Left cardiac atrium (tissue), 4 donors: Measurements from ENCODE around the gene SHPK. TPM values are rescaled to one million over a fixed set of nuclear protein-coding genes. Genes with fewer than 3 reads are reported as not detected.

ENCODE experiments used
- ATAC-seq, 2 donors: fragments of 200-7000 bp; cut with Tn5 transposase; one replicate each; pipeline ENCODE4 v1.9.1; 2020; ENCODE audit warnings: mild to moderate bottlenecking in 2 of 2, moderate library complexity in 2 of 2
- DNase-seq: peaks from one replicate; pipeline ENCODE4 v3.0.0-alpha.2; 2020
- intact Hi-C, 2 donors: fragments of 100-400 bp; cut with DNase I; formaldehyde crosslinking; loops; one replicate each; pipeline versions ENCODE4 v1.14.1 to v1.15.1; 2022 to 2023
- total RNA-seq, 2 donors: library from RNA; stranded (reverse); fragmentation: NEBNext Ultra II Directional; extraction: Animal tissue kit (Norgen Biotek cat#: 25700); gene quantifications; one replicate each; pipeline ENCODE4 v1.2.1, GENCODE V29; 2021
- donor health status: DM: no; HTN: yes; CAD: no.
- donor health status: DM: no; HTN: yes; CAD: no; lungs with severe emphysema.
- donor health status: DM: yes; HTN: yes; CAD: no.
- donor health status: Dilated cardiomyopathy.

The SHPK gene
- total RNA-seq, 2 donors from 2014 or later = 4.6 to 6.1 TPM

DNA sequence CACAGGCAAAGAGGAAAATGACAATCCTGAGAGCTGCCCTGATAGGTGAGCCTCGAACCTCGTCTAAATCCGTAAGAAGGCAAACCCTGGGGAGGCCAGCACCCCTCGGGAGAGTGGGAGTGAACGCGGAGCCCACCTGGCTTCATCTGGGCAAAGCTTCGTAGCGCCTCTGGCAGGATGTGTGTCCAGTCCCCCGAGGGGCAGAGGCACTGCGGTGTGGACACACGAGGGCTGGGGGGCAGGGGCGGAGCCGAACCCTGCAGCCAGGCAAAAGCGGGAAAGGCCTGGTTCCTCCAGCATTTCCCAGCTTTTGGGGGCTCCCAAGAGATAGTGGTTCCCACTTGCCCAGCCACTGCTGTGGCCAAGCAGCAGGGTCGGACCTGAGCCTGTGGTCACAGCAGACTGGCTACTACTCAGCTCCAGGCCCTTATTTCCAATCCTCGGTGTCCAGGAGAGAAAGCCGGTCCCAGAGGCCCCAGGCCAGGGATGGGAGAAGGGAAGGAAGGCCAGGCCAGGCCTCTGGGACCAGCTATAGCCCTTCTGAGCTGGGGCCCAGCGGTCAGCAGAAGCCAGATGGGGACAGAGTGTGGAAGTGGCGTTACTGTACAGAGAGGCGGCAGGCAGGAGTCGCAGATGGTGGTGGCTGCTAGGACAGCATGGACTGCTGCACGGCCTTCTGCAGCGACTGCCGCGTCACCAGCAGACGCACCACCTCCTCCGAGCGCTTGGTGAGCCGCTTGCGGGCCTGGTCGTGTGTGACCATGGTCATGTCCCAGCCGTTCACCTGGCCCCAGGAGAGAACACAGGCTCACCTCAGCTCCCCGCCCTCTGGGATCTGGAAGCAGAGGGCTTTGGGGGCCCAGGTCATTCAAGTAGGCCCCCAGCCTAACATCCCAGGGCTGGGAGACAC, 27.3 kb upstream of the SHPK start:
- DNase-seq (no peak), ATAC-seq (no peak)
- intact Hi-C loops = no loop called here

DNA sequence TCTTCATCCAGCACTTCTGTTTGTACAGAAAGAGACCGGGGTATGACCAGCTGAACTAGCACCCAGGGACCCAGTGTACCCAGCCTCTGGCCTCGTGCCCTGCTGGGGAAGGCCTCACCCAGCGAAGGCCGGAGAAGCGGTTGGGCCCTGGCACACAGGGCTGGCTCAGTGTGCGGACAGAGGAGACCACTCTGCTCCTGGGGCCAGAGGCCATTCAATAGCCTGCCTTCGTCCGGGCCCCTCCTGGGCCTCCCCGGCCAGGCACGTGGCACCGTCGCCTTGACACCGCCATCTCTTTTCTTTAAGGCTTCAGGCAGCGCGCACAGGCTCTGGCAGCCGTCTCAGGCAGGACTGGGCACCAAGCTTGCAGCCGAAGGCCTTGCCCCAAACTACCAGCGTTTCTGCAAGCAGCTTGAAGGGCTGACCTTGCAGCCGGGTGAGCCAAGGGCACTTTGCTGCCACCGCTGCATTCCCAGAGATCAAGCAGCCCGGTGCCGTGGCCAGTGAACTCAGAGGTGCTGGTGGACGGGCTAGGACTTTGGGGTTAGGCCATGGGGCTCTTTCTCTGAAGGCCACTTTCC, 24.4 kb upstream of the SHPK start:
- intact Hi-C loops = no loop called here
- ATAC-seq (peak; percentile 22 to 24), DNase-seq (no peak)

DNA sequence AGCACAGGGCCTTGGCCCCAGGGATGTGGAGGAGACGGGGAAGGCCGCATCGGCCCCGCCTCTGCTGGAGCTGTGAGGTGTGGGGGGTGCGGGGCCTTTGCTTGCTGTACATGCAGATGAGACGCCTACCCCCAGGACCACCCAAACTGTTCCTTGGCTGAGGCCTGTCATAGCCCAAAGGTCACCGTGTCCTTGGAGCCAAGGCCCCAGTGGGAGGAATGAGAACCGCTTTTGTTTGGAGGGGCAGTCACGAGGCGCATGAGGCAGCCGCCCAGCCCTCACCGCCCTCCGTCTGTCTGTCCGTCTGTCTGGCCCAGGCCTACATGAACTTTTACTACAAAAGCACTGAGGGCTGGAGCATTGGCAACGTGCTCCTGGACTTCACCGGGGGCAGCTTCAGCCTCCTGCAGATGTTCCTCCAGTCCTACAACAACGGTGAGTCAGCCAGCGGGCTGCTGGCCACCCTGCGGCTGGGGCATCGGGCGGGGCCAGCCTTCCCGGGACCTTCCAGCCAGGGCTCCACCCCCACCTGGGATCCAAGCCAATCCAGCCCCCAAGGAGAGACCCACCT, 23.6 kb upstream of the SHPK start:
- ATAC-seq (peak; percentile 63 to 78), DNase-seq (peak; percentile 84)
- intact Hi-C loops = no loop called here

DNA sequence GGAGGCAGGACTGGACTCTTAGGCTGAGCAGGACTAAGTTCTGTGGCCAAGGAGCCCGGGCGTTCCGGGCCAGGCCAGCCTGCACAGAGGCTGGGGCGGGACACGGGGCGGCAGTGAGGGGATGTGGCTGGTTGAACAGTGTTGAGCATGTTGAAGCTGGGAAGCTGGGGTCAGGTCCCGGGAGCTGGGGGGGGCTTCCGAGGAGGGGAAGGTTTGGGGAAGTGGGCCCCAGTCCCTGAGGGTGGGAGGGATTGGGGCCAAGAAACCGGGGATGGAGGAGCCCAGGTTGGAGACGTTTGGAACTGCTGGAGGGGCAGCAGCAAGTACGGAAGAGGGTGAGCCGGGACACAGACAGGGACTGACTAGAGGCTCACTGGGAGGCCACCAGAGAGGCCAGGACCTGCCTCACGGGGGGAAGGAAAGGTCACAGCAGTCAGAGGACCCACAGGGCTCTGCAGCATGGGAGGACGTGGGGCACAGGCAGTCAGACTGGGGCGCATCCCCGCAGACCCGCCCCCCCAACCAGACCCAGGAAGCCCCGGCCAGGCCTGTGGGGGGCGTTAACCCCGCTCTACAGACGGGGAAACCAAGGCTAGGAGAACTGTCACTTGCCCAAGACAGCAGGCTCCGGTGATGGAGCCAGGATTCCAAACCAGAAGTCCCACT, 22.9 kb upstream of the SHPK start:
- intact Hi-C loops = no loop called here

DNA sequence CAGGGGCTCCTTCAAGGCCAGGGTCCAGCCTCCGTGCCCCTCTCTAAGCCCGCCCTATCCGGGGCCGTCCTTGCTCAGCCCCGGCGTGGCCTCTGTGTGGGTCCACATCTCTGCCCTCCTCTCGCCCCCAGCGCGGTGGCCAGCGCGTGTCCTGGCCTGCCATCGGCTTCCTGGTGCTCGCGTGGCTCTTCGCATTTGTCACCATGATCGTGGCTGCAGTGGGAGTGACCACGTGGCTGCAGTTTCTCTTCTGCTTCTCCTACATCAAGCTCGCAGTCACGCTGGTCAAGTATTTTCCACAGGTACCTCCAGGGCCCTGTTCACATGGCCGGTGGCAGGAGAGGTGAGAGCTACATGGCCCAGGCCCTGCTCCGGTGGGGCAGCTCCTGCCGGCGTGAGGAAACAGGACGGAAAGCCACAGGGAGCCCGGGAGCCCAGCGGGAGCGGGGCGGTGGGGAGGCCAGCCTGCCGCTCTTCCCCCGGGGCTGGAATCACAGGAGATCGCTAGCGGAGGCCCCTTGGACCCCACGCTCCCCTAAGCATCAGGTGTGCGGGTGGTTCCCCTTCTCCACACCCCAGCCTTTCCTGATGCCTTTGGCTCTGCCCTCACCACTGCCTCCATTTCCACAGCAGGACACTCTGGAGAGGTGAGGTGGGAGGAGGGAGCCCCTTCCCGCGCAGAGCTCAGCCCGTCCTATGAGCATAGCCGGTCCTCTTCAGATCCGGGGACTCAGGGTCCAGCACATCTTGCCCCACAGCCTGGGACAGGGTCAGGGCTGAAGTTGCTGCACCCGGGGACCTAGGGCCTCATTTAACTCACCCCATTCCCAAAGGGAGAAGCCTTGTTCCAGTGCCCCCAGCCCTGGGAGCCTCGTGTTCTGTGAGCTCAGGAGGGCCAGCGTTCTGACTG, 22.1 kb upstream of the SHPK start:
- ATAC-seq = no peak
- DNase-seq = no peak
- intact Hi-C loops = no loop called here

More for the DNA sequence above, 22.9 kb upstream of the SHPK start:
- ATAC-seq (peak in 1 of 2 donors; percentile 3), DNase-seq (no peak)

DNA sequence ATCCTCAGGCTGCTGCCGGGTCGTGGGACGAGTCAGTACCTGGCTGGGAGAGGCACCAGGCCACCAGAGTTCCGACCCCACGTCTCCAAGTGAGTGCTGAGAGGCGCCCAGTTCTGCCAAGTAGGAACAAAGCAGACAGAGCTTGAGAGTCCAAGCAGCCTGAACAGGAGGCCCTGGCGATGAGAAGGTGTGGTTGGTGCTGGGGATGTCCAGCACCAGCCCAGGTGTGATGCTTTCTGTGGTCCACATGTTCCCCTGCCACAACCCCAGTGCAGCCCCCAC, 21.5 kb upstream of the SHPK start:
- intact Hi-C loops = no loop called here
- DNase-seq = no peak

DNA sequence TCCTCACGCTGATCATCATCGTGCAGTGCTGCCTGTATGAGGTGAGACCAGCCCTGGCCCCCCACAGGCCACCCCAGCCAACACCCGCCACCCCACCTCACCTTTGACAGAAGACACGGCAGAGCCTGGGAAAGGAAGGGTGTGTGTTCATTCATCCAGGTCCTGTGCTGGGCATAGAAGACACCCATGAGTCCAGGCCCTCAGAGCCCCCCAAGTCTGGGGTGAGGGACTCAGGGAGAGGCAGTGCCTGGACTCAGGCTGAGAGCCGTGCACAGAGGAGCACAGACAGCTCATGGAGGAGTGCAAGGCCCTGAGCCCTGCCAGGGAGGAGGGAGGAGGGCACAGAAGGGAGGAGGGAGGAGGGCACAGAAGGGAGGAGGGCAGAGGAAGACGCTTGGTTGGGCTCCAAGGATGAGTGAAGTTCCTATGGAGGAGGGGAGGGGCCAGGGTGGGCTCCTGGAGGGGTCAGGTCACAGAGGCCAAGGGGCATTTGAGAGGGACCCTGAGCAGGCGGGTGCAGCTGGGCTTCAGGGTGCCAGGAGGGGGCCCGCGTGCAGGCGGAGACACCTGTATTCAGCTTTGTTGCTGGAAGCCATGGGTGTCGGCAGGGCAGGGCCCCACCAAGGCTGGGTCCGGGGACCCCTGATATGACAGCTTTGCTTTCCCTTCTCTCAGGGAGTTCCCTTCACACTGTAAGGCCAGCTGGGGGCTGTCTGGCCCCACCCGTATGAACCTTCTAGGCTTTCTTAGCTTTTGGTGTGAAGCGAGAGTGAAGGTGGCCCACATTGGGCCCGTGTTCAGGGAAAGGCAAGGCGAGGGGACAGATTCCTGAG, 20.9 kb upstream of the SHPK start:
- no peak for DNase-seq
- ATAC-seq = no peak
- intact Hi-C loops = no loop called here

More for the DNA sequence above, 21.5 kb upstream of the SHPK start:
- ATAC-seq = no peak

DNA sequence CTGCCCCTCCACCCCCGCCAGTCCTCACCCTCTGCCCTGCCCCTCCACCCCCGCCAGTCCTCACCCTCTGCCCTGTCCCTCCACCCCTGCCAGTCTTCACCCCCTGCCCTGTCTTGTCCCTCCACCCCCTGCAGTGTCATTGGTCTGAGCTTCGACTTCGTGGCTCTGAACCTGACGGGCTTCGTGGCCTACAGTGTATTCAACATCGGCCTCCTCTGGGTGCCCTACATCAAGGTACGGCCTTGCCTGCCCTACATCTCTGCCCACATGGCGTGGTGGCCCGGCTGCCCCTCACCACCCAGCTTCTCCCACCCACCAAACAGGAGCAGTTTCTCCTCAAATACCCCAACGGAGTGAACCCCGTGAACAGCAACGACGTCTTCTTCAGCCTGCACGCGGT, 20.3 kb upstream of the SHPK start:
- intact Hi-C loops = no loop called here
- DNase-seq = no peak

DNA sequence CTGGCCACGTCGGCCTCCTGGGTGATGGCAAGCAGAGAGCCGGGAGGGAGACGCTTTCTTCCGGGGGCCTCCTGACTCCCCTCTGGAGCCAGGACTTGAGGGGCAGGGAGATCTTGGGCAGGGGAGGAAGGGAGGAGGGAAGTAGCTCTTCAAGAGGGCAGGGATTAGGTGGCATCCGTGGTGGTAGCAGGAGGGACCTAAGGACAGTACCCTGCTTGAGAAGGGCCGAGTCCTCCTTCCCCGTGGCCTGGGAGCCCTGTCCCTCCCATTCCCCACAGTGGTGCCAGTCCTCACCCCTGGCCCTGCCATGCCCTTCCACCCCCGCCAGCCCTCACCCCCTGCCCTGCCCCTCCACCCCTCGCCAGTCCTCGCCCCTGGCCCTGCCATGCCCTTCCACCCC, 19.7 kb upstream of the SHPK start:
- no peak for DNase-seq

More for the DNA sequence above, 20.3 kb upstream of the SHPK start:
- no peak for ATAC-seq

DNA sequence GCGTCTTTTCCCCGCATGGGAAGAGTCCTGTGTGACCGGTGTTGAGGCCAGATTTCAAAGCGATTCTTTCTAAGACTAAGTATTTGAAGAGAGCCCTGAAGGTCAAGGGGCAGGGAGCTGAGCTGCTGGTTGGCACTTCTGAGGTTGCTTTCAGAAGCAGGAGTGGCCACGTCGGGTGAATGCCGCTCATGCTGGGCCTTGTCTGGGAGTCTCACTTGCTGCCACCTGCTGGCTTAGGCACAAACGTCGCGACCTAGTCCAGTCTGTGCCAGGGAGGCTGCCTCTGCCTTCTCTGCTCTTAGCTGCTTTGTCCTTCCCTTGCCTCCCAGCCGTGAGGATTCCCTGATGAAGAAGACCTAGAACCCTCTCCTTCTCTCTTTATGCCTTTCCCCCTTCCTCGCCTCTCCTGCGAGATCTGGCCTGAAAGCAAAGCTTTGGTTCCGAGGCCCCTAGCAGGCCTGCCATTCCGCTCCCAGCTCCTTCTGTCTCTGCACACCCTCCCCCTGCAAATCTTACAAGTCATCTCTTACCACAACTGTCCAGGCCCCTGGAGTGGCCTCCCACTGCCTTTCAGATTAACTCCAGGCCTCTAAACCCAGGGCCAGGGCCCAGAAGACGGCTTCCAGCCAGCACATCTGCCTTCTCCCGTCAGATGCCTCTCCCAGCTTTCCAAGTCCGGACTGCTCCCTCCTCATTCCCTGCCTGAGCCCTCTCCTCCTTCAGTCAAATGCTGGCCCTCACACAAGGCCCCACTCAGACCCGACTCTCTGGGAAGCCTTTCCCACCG, 11.9 kb upstream of the SHPK start:
- DNase-seq = peak; percentile 57
- peak; percentile 66 to 88 for ATAC-seq
- intact Hi-C loops = loop anchor here in 1 of 2 donors (10.0 kb wide), 1 partner anchor 603 kb away; no protein-coding TSS in a partner anchor

More for the DNA sequence above, 19.7 kb upstream of the SHPK start:
- no peak for ATAC-seq
- intact Hi-C loops = no loop called here

DNA sequence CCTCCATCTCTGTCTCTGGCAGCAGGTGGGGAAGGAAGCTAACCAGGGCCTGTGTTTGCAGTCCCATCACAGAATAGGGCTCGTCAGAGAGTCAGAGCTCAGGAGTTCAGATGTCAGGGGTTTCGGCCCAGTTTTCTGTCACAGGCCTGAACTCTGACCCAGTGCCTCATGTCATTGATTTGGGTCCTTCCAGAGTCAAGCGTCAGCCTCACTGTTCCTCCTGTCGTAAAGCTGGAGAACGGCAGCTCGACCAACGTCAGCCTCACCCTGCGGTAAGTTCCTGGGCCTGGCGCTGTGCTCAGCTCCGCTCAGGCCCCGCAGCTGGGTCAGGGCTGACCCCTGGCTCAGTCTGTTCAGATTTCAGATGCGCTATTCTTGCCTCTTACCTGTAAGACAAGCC, 11.2 kb upstream of the SHPK start:
- DNase-seq (no peak), ATAC-seq (peak in 1 of 2 donors; percentile 5)
- intact Hi-C loops = loop anchor here in 1 of 2 donors (10.0 kb wide), 1 partner anchor 602 kb away; no protein-coding TSS in a partner anchor

DNA sequence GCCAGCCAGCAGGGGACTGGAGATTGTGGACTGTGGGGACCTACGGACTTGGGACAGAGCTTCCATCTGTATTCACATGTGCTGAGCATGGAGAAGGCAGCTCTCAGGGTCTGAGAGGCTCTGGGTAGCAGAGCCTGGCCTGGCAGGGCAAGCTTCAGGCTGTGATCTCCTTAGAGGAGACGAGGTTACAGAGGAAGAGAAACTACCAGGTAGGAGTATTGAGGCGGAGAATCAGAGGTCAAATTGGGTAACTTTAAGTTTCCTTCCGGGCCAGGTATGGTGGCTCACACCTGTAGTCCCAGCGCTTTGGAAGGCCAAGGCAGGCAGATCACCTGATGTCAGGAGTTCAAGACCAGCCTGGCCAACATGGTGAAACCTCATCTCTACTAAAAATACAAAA, 9.3 kb upstream of the SHPK start:
- ATAC-seq = no peak
- no peak for DNase-seq
- intact Hi-C loops = loop anchor here in 1 of 2 donors (10.0 kb wide), 1 partner anchor 601 kb away; no protein-coding TSS in a partner anchor

DNA sequence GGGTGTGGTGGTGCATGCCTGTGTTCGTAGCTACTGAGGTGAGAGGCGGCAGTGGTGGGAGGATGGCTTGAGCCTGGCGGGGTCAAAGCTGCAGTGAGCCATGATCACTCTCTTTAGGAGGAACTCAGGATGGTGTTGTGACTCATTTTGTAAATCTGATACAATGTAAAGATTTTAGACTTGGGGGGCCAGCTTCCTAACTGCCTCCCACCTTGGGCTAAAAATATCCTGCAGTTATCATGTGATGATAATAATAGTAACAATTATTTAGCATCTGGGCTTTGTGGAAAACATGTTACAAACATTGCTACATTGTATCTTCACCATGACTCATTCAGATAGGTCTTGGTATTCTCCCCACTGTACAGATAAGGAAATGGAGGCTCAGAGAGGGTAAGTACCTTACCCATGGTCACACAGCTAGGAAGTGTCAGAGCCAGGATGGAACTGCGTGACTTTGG, 7.9 kb upstream of the SHPK start:
- ATAC-seq (no peak), DNase-seq (no peak)
- intact Hi-C loops = loop anchor here in 1 of 2 donors (10.0 kb wide), 1 partner anchor 599 kb away; no protein-coding TSS in a partner anchor

DNA sequence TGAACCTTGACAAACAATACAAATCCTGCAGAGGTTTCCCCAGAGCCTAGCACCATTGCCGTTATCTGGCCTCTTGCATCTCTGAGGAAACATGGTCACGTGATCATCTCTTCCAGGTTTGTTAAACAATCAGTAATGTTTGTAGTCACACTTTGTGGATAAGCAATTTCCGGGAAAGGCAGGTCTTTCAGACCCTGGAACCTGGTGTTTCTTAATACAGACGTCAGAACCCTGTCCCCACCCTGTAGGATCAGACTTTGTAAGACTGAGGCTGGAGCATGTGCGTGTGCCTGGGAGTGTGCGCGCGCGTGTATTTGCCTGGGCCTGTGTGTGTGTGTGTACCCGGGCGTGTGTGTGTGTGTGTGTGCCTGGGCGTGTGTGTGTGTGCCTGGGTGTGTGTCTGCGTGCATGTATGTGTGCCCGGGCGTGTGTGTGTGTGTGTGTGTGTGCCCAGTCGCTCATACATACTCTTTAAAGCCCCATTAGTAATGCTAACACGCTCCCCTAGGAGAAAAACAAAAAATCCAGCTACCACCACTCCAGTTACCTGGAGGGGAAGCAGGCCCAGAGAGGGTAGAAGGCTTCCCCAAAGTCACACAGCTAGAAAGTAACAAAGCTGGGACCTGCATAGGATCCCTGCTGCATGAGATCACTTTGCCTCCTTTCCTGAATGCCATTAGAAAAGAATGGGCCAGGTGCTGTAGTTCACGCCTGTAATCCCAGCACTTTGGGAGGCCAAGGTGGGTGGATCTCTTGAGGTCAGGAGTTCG, 5.9 kb upstream of the SHPK start:
- intact Hi-C loops = loop anchor here in 1 of 2 donors (10.0 kb wide), 1 partner anchor 597 kb away; no protein-coding TSS in a partner anchor
- ATAC-seq (no peak), DNase-seq (no peak)

DNA sequence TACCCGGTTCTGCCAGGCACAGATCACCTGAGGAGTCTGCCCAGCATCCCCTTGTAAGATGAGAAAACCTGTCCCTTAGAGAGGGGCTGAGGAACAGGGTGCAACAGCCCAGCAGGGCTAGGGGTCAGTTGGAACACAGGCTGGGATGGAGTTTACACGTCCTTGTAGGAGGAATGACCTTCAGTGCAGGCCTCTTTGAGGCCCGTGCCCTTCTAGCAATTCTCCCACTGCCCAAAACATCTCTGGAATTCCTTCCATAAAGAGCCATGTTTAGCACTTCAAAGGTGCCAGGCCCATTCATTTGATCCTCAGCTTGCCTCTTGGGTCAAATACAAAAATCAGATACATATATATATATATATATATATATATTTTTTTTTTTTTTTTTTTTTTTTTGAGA, 5.0 kb upstream of the SHPK start:
- no peak for ATAC-seq
- intact Hi-C loops = loop anchor here in 1 of 2 donors (10.0 kb wide), 1 partner anchor 596 kb away; no protein-coding TSS in a partner anchor
- no peak for DNase-seq
